B cell (primary cell): ENCODE data around the gene PRSS53. TPM values are rescaled to one million over a fixed set of nuclear protein-coding genes. Genes with fewer than 3 reads are reported as not detected.

Experiments used
- ATAC-seq: fragments of 200-7000 bp; cut with Tn5 transposase; one replicate; pipeline ENCODE4 v1.10.0; 2021; ENCODE audit warnings: low read depth, mild to moderate bottlenecking, moderate number of reproducible peaks, moderate library complexity
- CTCF ChIA-PET: fragments of 350-600 bp; sonication (Branson Sonifier 250); formaldehyde crosslinking; loops from one replicate; lab custom pipeline; 2021; ENCODE audit warnings: antibody characterized with exemption, inconsistent platforms; lab: Charles Lee
- POLR2A ChIA-PET: fragments of 350-600 bp; sonication (Branson Sonifier 250); formaldehyde crosslinking; loops from one replicate; lab custom pipeline; 2021; ENCODE audit warnings: antibody characterized with exemption; lab: Charles Lee
- DNase-seq: peaks from one replicate; pipeline ENCODE4 v3.0.0; 2013
- H2AFZ ChIP-seq: 2 replicates; pipeline ENCODE4 v1.6.1; 2012; ENCODE audit warnings: mild to moderate bottlenecking, low read depth, low read length; ENCODE audit not compliant: insufficient read depth, poor library complexity, severe bottlenecking
- H3K27ac ChIP-seq, 2 donors: 1 replicate in 1 of 2; 2 replicates in 1 of 2; pipeline ENCODE4 v1.5.1; 2012 to 2013; ENCODE audit warnings: low read length in 2 of 2, mild to moderate bottlenecking in 2 of 2, moderate library complexity in 1 of 2
- H3K27me3 ChIP-seq, 4 experiments: fragments of 200-600 bp in 1 of 4; sonication (generic) in 1 of 4; replicated peaks in 1 of 4; 1 replicate in 2 of 4; 2 replicates in 2 of 4; pipeline versions ENCODE4 v1.6.1 to v1.7.0; 2013 to 2016; ENCODE audit warnings: low read length in 3 of 4, mild to moderate bottlenecking in 2 of 4, mixed read lengths in 1 of 4, moderate library complexity in 1 of 4; ENCODE audit not compliant: insufficient read depth in 4 of 4, control insufficient read depth in 3 of 4; ENCODE audit errors: control extremely low read depth in 1 of 4
- H3K36me3 ChIP-seq, 2 experiments: replicated peaks in 1 of 2; 1 replicate in 1 of 2; 2 replicates in 1 of 2; pipeline versions ENCODE4 v1.6.1 to v1.7.1; 2013; ENCODE audit warnings: low read length in 1 of 2; ENCODE audit not compliant: insufficient read depth in 2 of 2, control insufficient read depth in 1 of 2; ENCODE audit errors: control extremely low read depth in 1 of 2, extremely low read depth in 1 of 2
- H3K4me1 ChIP-seq, 2 donors: fragments of 200-600 bp in 1 of 2; sonication (generic) in 1 of 2; 1 replicate in 1 of 2; 2 replicates in 1 of 2; pipeline versions ENCODE4 v1.5.1 to v1.6.1; 2013 to 2017; ENCODE audit warnings: low read length in 2 of 2; ENCODE audit not compliant: control insufficient read depth in 2 of 2, insufficient read depth in 2 of 2
- H3K4me2 ChIP-seq: replicated peaks from 2 replicates; pipeline ENCODE3; 2012; ENCODE audit warnings: mild to moderate bottlenecking, low read depth, low read length; ENCODE audit not compliant: poor library complexity, severe bottlenecking
- H3K4me3 ChIP-seq, 5 experiments: fragments of 200-600 bp in 1 of 5; sonication (generic) in 1 of 5; 1 replicate in 3 of 5; 2 replicates in 2 of 5; pipeline versions ENCODE4 v1.5.1 to v1.7.0; 2011 to 2016; ENCODE audit warnings: low read length in 4 of 5, mild to moderate bottlenecking in 4 of 5, low read depth in 2 of 5, control low read depth in 1 of 5, moderate library complexity in 1 of 5; ENCODE audit not compliant: insufficient read depth in 1 of 5; ENCODE audit errors: control extremely low read depth in 1 of 5, extremely low read depth in 1 of 5
- H3K79me2 ChIP-seq: fragments of 200-600 bp; sonication (generic); one replicate; pipeline ENCODE4 v1.6.0; 2016; ENCODE audit warnings: low read length; ENCODE audit not compliant: control insufficient read depth, insufficient read depth
- H3K9ac ChIP-seq: fragments of 200-600 bp; sonication (generic); 2 replicates; pipeline ENCODE4 v1.6.1; 2017; ENCODE audit warnings: mild to moderate bottlenecking, low read length, moderate library complexity
- H3K9me3 ChIP-seq, 3 donors: one replicate each; pipeline versions ENCODE4 v1.6.1 to v1.7.1; 2013; ENCODE audit warnings: low read length in 2 of 3; ENCODE audit not compliant: control insufficient read depth in 2 of 3, insufficient read depth in 1 of 3; ENCODE audit errors: control extremely low read depth in 1 of 3
- H4K20me1 ChIP-seq: 2 replicates; pipeline ENCODE4 v1.6.0; 2012; ENCODE audit warnings: mild to moderate bottlenecking, low read length; ENCODE audit not compliant: insufficient read depth, control insufficient read depth, poor library complexity, severe bottlenecking
- H3K27ac Mint-ChIP-seq: one replicate; pipeline ENCODE4 v1.8.0; 2021; ENCODE audit warnings: mixed read lengths
- H3K27me3 Mint-ChIP-seq: one replicate; pipeline ENCODE4 v1.8.0; 2021; ENCODE audit warnings: mixed read lengths
- H3K4me1 Mint-ChIP-seq: one replicate; pipeline ENCODE4 v1.8.0; 2021; ENCODE audit warnings: mixed read lengths
- H3K4me3 Mint-ChIP-seq: one replicate; pipeline ENCODE4 v1.8.0; 2021; ENCODE audit warnings: mixed read lengths
- H3K9me3 Mint-ChIP-seq: one replicate; pipeline ENCODE4 v1.8.0; 2022; ENCODE audit warnings: mixed read lengths; ENCODE audit not compliant: insufficient read depth
- EZH2 ChIP-seq: IDR thresholded peaks from 2 replicates; pipeline ENCODE4 v1.6.1; 2012; ENCODE audit warnings: borderline replicate concordance, low read depth, mild to moderate bottlenecking, moderate library complexity, low read length; ENCODE audit not compliant: insufficient read depth, poor library complexity, severe bottlenecking
- whole genome bisulfite sequencing: methylation state at CpG from one replicate; pipeline ENCODE4 v1.1.5; 2013; ENCODE audit warnings: missing lambda C conversion rate; ENCODE audit not compliant: insufficient coverage; 5-methylcytosine and 5-hydroxymethylcytosine counted together
- intact Hi-C: fragments of 100-400 bp; cut with micrococcal nuclease; formaldehyde crosslinking; loops from one replicate; pipeline ENCODE4 v1.10.0; 2022
- polyA plus RNA-seq: library from polyadenylated mRNA; depleted of rRNA; stranded (reverse); fragments of >200 nt; gene quantifications from 2 replicates; pipeline ENCODE4 v1.2.3, GENCODE V29; 2012
- total RNA-seq, 2 donors: library from RNA; stranded (reverse); fragments of 120-200 nt in 1 of 2; gene quantifications; 1 replicate in 1 of 2; 2 replicates in 1 of 2; pipeline versions ENCODE4 v1.2.3 to v1.2.4, GENCODE V29; 2013 to 2022
- TF ChIP-seq, protein P1 (sequence below): fragments of 200-600 bp; IDR thresholded peaks from one replicate; pipeline ENCODE4 v1.8.0; 2022; ENCODE audit warnings: antibody characterized with exemption, mild to moderate bottlenecking

PRSS53 gene
- total and polyA plus RNA-seq, 2 donors (not counting 1 experiment from before 2014, with no cell fraction given) = 10.1 to 10.8 TPM

DNA sequence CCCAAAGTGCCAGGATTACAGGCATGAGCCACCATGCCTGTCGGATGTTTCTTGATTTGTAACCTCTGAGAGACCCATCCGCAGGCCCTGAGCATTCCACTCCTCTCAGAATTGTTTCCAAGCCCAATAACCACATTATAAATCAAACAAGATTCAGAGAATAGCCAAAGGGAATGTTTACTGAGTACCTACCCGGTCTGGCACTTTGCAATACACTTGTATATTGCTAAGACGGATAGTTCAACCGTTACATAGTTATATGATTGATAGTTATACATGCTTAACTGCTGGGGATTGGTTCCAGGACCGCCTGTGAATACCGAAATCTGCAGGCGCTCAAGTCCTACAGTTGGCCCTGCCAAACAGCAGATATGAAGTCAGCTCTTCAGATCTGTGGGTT is 25.7 kb upstream of the PRSS53 start:
- no peak overlapping the region for H3K27ac Mint-ChIP-seq
- Histone ChIP-seq H3K36me3 (peaks cover 1 to 34% of the 10 kb centered on the region in 2 experiments), H3K4me3 (no peak overlapping the region), H3K4me2 (no peak overlapping the region), H3K4me1 (peaks cover 10 to 20% of the 10 kb centered on the region in 2 donors), H2AFZ (no peak overlapping the region), H3K27ac (no peak overlapping the region), H3K79me2 (peaks cover 24% of the 10 kb centered on the region), H3K9me3 (no peaks in the 10 kb centered on the region), H3K27me3 (no peaks in the 10 kb centered on the region), H3K9ac (no peak overlapping the region), H4K20me1 (peaks cover 20% of the 10 kb centered on the region)
- ATAC-seq (no peak), DNase-seq (no peak)
- TF ChIP-seq, protein P1, sequence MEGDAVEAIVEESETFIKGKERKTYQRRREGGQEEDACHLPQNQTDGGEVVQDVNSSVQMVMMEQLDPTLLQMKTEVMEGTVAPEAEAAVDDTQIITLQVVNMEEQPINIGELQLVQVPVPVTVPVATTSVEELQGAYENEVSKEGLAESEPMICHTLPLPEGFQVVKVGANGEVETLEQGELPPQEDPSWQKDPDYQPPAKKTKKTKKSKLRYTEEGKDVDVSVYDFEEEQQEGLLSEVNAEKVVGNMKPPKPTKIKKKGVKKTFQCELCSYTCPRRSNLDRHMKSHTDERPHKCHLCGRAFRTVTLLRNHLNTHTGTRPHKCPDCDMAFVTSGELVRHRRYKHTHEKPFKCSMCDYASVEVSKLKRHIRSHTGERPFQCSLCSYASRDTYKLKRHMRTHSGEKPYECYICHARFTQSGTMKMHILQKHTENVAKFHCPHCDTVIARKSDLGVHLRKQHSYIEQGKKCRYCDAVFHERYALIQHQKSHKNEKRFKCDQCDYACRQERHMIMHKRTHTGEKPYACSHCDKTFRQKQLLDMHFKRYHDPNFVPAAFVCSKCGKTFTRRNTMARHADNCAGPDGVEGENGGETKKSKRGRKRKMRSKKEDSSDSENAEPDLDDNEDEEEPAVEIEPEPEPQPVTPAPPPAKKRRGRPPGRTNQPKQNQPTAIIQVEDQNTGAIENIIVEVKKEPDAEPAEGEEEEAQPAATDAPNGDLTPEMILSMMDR = no peak
- TF ChIP-seq EZH2 = no peak
- H3K27me3 Mint-ChIP-seq = no peaks in the 10 kb centered on the region
- intact Hi-C loops = no loop called here
- H3K9me3 Mint-ChIP-seq = no peaks in the 10 kb centered on the region
- peaks cover 19% of the 10 kb centered on the region for H3K4me1 Mint-ChIP-seq
- no peak overlapping the region for H3K4me3 Mint-ChIP-seq
- WGBS = 93% methylated on average over 3 of the region's 8 CpGs
- CTCF ChIA-PET = interaction anchor here (0.8 kb wide), 1 partner anchor 27 kb away, joined by 3 read pairs; no protein-coding TSS in a partner anchor
- POLR2A ChIA-PET = interaction anchor here (0.6 kb wide), 1 partner anchor 132 kb away, joined by 3 read pairs; no protein-coding TSS in a partner anchor
